Measurements from ENCODE around the gene TSTD1.

DNA sequence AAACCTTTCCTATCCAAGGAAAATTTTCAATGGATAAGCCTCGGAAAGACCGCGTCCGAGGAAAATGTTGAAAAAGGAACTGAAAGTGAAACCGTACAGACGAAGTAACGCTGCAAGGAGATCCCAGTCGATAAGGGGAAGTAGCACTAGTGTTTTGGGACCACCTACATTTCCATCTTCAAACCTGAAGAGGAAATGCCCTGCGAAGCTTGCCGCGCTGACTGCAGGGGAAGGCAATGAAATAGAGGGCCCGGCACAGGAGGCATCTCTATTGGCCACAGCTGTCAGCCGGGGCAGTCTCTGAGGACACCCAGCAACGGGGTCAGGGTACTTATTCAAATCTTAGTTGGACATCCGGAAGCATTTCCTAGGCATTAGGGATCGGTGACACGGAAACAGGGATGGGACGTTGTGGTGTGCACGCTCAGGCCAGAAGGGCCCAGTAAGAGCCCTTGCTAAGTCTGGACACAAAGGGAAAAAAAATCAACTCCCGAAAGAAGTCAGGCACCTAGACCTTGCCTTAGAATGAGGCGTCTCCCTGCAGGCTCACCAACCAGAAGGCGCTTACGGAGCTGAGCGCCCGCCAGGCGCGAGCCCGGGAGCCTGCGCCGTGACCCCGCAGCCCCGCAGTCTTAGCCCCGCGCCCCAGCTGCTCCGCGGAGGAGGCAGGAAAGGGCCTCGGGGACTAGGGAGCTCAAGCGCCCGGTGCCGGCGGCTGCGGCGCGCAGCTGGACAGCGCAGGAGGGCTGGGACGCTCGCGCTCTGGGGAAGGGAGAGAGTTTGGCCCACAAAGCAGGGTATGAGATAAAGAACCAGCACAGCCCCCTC is 6.4 kb upstream of the TSTD1 start:
- TF ChIP-seq, protein P1, sequence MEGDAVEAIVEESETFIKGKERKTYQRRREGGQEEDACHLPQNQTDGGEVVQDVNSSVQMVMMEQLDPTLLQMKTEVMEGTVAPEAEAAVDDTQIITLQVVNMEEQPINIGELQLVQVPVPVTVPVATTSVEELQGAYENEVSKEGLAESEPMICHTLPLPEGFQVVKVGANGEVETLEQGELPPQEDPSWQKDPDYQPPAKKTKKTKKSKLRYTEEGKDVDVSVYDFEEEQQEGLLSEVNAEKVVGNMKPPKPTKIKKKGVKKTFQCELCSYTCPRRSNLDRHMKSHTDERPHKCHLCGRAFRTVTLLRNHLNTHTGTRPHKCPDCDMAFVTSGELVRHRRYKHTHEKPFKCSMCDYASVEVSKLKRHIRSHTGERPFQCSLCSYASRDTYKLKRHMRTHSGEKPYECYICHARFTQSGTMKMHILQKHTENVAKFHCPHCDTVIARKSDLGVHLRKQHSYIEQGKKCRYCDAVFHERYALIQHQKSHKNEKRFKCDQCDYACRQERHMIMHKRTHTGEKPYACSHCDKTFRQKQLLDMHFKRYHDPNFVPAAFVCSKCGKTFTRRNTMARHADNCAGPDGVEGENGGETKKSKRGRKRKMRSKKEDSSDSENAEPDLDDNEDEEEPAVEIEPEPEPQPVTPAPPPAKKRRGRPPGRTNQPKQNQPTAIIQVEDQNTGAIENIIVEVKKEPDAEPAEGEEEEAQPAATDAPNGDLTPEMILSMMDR (IDR thresholded peaks at IDR 0.05): peak; percentile 7; the same call in 1 of the 2 replicates
- TF ChIP-seq ZFX (IDR thresholded peaks at IDR 0.05; ENCODE audit: borderline replicate concordance): no peak
